Right lobe of liver (tissue), 6 donors: ENCODE data around the gene HIP1R. TPM values are rescaled to one million over a fixed set of nuclear protein-coding genes. Genes with fewer than 3 reads are reported as not detected.
"Not testable (repeated sequence)": the region's sequence is repeated elsewhere in the genome, so short reads cannot be mapped to it uniquely, and the experiment has no call there.

ENCODE experiments used
- ATAC-seq, 4 donors: fragments of 200-7000 bp; cut with Tn5 transposase; one replicate each; pipeline ENCODE4 v1.9.1; 2020; ENCODE audit warnings: mild to moderate bottlenecking in 4 of 4, moderate library complexity in 4 of 4
- DNase-seq, 3 donors: peaks; one replicate each; pipeline ENCODE4 v3.0.0-alpha.2; 2020
- H3K27ac ChIP-seq, 3 donors: fragments of 200-600 bp; one replicate each; pipeline ENCODE4 v1.8.0; 2022
- H3K27me3 ChIP-seq, 2 donors: fragments of 200-600 bp; one replicate each; pipeline ENCODE4 v1.8.0; 2022
- H3K36me3 ChIP-seq, 4 donors: fragments of 200-600 bp; sonication (generic) in 1 of 4; one replicate each; pipeline versions ENCODE4 v1.5.1 to v1.8.0; 2017 to 2022; ENCODE audit warnings: control low read depth in 1 of 4
- H3K4me1 ChIP-seq, 4 donors: fragments of 200-600 bp; sonication (generic) in 1 of 4; one replicate each; pipeline versions ENCODE4 v1.5.1 to v1.8.0; 2017 to 2022; ENCODE audit warnings: control low read depth in 1 of 4
- H3K4me3 ChIP-seq, 3 donors: fragments of 200-600 bp; one replicate each; pipeline ENCODE4 v1.8.0; 2022
- H3K9me3 ChIP-seq, 4 donors: fragments of 200-600 bp; sonication (generic) in 1 of 4; one replicate each; pipeline versions ENCODE4 v1.5.1 to v1.8.0; 2017 to 2022; ENCODE audit warnings: control low read depth in 1 of 4
- POLR2A ChIP-seq: fragments of 450-650 bp; IDR thresholded peaks from one replicate; pipeline ENCODE4 v1.6.1; 2017; ENCODE audit warnings: antibody characterized with exemption, mild to moderate bottlenecking
- WGBS: methylation state at CpG from one replicate; pipeline ENCODE4 v1.1.6; 2018; ENCODE audit warnings: low coverage, low lambda C conversion rate; ENCODE audit not compliant: insufficient coverage; ENCODE audit errors: missing lambda C conversion rate; 5-methylcytosine and 5-hydroxymethylcytosine counted together
- intact Hi-C, 2 donors: fragments of 100-400 bp; cut with DNase I; formaldehyde crosslinking; loops; one replicate each; pipeline versions ENCODE4 v1.11.2 to v1.14.1; 2022
- total RNA-seq, 6 experiments: library from RNA; depleted of rRNA in 2 of 6; stranded (reverse); fragments of >200 nt in 2 of 6; fragmentation: NEBNext Ultra II Directional in 3 of 6; extraction: Animal tissue kit (Norgen Biotek cat#: 25700) in 3 of 6; gene quantifications; one replicate each; pipeline versions ENCODE4 v1.1.0 to v1.2.4, GENCODE V29; 2016 to 2023
- TF ChIP-seq, protein P1 (sequence below), 4 donors: fragments of 200-600 bp in 3 of 4; fragments of 450-650 bp in 1 of 4; IDR thresholded peaks; one replicate each; pipeline versions ENCODE4 v1.5.1 to v1.8.0; 2016 to 2022; ENCODE audit warnings: antibody characterized with exemption in 4 of 4, mild to moderate bottlenecking in 2 of 4
- donor health status: DM: no; HTN: yes; CAD: no.
- donor health status: DM: no; HTN: no; CAD: no.
- donor health status: DM: no; HTN: no; CAD: no.
- donor health status: DM: no; HTN: yes; CAD: no.
- donor health status: DM: no; HTN: yes; CAD: no.

Gene HIP1R
- total RNA-seq, 6 experiments from 2014 or later: 23.6 to 37.2 (median 27.8) TPM

DNA sequence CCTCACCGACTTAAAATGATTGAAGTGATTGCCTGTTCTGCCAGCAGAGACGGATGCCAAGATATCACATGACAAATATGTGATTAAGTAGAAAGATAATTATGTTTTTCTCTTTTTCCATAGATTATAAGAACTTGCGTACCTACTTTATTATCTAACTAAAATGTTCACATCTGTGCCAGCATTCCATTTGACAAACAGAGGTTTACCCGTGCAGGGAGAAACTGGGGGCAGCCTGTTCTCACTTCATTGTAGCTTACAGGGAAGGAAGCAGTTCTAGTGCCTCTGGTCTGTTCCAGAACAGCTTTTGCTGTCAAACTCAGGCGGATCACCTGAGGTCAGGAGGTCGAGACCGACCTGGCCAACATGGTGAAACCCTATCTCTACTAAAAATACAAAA lies 31.3 kb upstream of the HIP1R start:
- H3K9me3 ChIP-seq: no peaks in the 10 kb centered on the region
- ATAC-seq: no peak
- TF ChIP-seq POLR2A: no peak
- TF ChIP-seq, protein P1, sequence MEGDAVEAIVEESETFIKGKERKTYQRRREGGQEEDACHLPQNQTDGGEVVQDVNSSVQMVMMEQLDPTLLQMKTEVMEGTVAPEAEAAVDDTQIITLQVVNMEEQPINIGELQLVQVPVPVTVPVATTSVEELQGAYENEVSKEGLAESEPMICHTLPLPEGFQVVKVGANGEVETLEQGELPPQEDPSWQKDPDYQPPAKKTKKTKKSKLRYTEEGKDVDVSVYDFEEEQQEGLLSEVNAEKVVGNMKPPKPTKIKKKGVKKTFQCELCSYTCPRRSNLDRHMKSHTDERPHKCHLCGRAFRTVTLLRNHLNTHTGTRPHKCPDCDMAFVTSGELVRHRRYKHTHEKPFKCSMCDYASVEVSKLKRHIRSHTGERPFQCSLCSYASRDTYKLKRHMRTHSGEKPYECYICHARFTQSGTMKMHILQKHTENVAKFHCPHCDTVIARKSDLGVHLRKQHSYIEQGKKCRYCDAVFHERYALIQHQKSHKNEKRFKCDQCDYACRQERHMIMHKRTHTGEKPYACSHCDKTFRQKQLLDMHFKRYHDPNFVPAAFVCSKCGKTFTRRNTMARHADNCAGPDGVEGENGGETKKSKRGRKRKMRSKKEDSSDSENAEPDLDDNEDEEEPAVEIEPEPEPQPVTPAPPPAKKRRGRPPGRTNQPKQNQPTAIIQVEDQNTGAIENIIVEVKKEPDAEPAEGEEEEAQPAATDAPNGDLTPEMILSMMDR (IDR thresholded peaks at IDR 0.05): no peak
- H3K27me3 ChIP-seq: no peaks in the 10 kb centered on the region
- H3K36me3 ChIP-seq: no peaks in the 10 kb centered on the region
- intact Hi-C loops: no loop called here
- 79% methylated on average over 4 of the region's 7 CpGs for WGBS
- no peak for DNase-seq
- no peak overlapping the region for H3K4me3 ChIP-seq
- H3K4me1 ChIP-seq: no peaks in the 10 kb centered on the region
- H3K27ac ChIP-seq: no peak overlapping the region

DNA sequence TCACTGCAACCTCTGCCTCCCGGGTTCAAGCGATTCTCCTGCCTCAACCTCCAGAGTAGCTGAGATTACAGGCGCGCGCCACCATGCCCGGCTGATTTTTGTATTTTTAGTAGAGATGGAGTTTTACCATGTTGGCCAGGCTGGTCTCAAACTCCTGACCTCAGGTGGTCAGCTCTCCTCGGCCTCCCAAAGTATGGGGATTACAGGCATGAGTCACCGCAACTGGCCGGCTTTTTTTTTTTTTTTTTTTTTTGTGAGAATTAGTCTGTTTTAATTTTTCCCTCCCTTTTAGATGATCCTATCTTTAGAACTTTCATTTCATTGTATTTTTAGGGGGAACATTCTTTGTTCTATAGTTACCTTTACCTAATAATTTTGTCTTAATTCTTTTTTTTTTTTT lies 30.3 kb upstream of the HIP1R start:
- H3K4me3 ChIP-seq, ATAC-seq, H3K4me1 ChIP-seq, intact Hi-C loops, DNase-seq, H3K9me3 ChIP-seq, H3K27me3 ChIP-seq, H3K27ac ChIP-seq, H3K36me3 ChIP-seq: not testable (repeated sequence)
- WGBS: 98% methylated on average over 8 of the region's 9 CpGs

DNA sequence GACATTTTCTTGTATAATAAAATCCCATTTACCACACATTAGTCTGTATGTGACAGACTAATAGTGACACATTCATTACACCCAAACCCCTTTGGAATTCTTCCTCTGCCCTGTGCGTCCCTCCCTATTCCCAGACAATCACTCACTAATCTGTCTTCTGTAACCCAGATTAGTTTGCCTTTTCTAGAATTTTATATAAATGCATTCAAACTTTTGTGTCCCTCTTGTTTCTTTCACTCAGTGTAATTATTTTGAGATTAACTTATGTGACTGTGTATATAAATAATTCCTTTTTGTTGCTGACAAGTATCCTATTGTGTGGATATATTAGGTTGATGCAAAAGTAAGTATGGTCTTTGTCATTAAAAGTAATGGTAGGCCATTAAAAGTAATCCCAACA lies 27.6 kb upstream of the HIP1R start:
- H3K36me3 ChIP-seq: no peaks in the 10 kb centered on the region
- ATAC-seq (no peak), DNase-seq (no peak)
- no peaks in the 10 kb centered on the region for H3K4me1 ChIP-seq
- no peak overlapping the region for H3K27ac ChIP-seq
- TF ChIP-seq, protein P1 (IDR thresholded peaks at IDR 0.05): no peak
- no peak for TF ChIP-seq POLR2A
- WGBS: 100% methylated on average over 1 of the region's 1 CpG
- intact Hi-C loops: no loop called here
- no peaks in the 10 kb centered on the region for H3K27me3 ChIP-seq
- no peak overlapping the region for H3K4me3 ChIP-seq
- no peaks in the 10 kb centered on the region for H3K9me3 ChIP-seq

DNA sequence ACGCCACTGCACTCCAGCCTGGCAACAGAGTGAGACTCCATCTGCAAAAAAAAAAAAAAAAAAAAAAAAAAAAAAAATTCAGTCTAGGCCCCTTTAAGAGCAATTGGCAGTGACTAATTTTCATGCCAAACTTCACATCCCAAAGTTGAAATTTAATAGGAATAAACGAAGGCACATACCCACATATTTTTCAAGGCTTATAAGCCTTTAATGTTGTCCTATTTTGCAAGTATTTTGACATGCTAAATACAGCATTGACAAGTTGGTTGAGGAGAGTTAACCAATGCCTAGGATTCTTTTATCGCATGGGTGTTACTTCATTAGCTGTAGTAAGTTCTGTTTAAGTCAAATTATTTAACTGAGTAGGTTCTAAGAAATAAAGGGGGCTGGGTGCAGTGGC lies 23.5 kb upstream of the HIP1R start:
- no peaks in the 10 kb centered on the region for H3K9me3 ChIP-seq
- no peaks in the 10 kb centered on the region for H3K27me3 ChIP-seq
- ATAC-seq (no peak), DNase-seq (no peak)
- TF ChIP-seq, protein P1 (IDR thresholded peaks at IDR 0.05): no peak
- no peak for TF ChIP-seq POLR2A
- no peak overlapping the region for H3K27ac ChIP-seq
- H3K36me3 ChIP-seq: no peaks in the 10 kb centered on the region
- H3K4me1 ChIP-seq: no peaks in the 10 kb centered on the region
- intact Hi-C loops: no loop called here
- 39% methylated on average over 2 of the region's 3 CpGs for WGBS
- H3K4me3 ChIP-seq: no peak overlapping the region

DNA sequence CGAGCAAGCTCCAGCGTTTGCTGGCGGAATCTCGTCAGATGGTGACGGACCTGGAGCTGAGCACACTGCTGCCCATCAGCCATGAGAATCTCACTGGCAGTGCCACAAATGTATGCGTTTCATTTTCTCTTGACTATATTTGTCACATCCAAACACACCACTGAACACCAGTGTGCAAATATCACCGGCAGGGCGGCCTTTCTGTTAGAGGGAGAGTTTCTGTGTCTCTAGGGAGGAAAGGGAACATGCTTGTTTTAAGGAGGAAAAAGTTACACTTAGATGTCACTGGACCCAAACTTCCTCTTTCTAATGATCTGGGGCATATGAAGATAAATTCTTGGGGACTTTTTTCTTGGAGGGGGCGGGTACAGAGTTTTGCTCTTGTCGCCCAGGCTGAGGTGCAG lies 21.9 kb upstream of the HIP1R start:
- Histone ChIP-seq H3K4me3 (no peak overlapping the region), H3K27ac (no peak overlapping the region), H3K27me3 (no peaks in the 10 kb centered on the region), H3K4me1 (no peaks in the 10 kb centered on the region), H3K36me3 (no peaks in the 10 kb centered on the region), H3K9me3 (no peaks in the 10 kb centered on the region)
- WGBS: 65% methylated on average over 9 of the region's 10 CpGs
- DNase-seq: no peak
- intact Hi-C loops: no loop called here
- TF ChIP-seq, protein P1 (IDR thresholded peaks at IDR 0.05): no peak
- no peak for TF ChIP-seq POLR2A
- ATAC-seq: no peak
